ENCODE results near the gene LRRC73.

GRCh38 chr6:43478008-43478372, 32.2 kb downstream of the LRRC73 start:
- TF ChIP-seq CTCF (conservative IDR thresholded peaks at IDR 0.05 in 1 of 2, IDR thresholded peaks at IDR 0.05 in 1 of 2; ENCODE audit: low read depth in 1 of 2, low read length in 2 of 2) (no peak), EZH2 (IDR thresholded peaks at IDR 0.05; ENCODE audit: low read length, missing control alignments) (no peak)

Measured in fibroblast of lung (primary cell).